Measurements from ENCODE around the gene APPL1.
"Not testable (repeated sequence)": the region's sequence is repeated elsewhere in the genome, so short reads cannot be mapped to it uniquely, and the experiment has no call there.

APPL1 gene

GRCh38 chr3:57274845-57275244 is 47.3 kb downstream of the APPL1 start:
- DNase-seq = no peak

DNA sequence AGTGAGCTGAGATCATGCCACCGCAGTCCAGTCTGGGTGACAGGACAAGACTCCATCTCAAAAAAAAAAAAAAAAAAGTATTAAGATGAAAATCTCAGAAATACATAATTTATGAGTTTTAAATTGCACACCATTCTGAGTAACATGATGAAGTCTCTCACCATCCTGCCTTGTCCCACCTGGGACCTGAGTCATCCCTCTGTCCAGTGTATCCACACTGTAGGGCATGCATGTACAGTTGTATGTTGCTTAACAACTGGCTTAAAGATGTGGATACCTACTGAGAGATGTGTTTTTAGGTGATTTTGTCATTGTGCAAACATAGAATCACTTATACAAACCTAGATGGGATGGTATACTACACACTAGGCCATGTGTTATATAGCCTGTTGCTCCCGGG is 47.9 kb downstream of the APPL1 start:
- no peak for DNase-seq

- no peak for DNase-seq
Measured at GRCh38 chr3:57278237-57278636, 50.7 kb downstream of the APPL1 start.

- no peak for DNase-seq
Measured at GRCh38 chr3:57279685-57280084, 52.2 kb downstream of the APPL1 start.

DNA sequence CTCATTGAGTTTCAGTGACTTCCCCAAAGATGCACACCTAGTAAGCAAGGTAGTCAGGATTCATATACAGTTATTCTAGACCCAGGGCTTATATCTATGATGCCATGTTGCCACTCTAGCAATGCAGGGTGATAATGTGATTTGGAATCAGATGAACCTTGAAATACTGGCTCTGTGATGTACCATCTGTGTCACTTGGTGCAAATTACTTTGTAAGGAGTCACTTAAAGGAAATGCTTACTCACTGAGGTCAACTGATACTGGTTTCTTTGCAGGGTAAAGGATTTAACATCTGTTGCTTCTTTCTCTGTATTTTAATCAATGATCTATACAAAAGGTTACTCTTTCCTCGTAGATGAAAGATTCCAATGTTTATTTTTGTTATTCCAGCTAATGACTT is 54.2 kb downstream of the APPL1 start:
- DNase-seq = no peak

DNA sequence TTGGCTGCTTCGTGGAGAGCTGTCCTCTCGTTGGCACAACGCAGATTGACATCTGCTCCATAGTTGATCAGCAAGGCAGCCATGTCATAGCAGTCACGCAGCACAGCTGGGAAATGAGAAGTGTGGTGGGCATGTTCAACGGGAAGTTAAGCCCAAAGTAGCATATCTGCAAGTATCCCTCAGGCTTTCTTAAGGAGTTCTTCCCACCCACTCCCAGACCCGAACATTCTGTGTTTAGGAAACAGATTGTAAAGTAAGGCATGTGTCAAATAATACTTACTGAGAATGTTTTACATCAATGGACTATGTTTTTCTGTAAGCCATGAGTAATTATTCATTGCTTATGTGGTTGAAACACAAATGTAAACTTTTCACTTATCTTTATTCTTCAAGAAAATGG is 55.8 kb downstream of the APPL1 start:
- DNase-seq = no peak

- no peak for DNase-seq
Measured at GRCh38 chr3:57287205-57287604, 59.7 kb downstream of the APPL1 start.

DNA sequence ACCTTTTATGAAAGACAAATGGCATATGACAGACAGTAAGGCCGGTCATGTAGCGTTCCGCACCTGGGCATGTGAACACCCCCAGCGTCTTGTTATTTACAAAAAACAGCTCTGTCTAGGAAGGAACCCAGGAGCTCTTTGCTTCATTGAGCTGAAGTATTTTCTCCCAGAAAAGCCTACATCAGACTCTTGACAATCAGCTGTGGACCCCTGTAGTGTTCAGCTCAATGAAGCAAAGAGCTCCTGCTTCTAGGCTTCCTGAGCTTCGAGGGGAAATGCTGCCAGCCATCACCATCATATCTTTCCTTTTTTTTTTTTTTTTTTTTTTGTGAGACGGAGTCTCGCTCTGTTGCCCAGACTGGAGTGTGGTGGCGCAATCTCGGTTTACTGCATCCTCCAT is 60.9 kb downstream of the APPL1 start:
- DNase-seq = no peak

GRCh38 chr3:57292159-57292896 is 64.8 kb downstream of the APPL1 start, which contains the start of gene ASB14:
ASB14 (minus strand) TSS chr3:57292685; CDS start chr3:57292033, 652 bp downstream.
- DNase-seq = no peak

DNA sequence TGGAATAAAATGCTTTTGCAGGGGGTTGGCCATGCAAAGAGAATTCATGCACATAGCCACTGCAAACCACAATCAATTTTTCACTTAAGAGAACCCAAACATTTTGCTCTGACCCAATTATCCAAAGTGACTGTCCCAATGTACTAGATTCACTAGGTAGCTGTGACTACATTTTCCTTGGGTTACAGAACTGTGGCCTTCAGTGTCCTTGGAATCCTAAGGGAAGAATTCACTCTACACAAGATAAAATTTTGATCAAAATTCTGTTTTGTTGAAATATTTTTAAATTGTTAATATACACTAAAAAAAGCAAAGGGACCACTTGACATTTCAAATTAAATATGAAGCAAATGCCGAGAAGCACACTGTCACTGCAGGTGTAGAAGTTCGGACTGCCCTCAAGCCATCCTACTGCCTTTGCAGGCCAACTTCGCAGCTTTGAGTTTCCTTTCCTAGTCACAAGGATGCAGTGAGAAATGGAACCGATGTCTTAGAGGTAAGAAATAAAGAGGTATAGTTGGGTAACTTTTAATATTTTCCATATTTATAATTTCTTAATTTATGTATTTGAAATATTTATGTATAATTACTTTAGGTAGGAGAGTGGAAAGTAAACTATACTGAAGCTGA is 65.5 kb downstream of the APPL1 start:
- no peak for DNase-seq

DNA sequence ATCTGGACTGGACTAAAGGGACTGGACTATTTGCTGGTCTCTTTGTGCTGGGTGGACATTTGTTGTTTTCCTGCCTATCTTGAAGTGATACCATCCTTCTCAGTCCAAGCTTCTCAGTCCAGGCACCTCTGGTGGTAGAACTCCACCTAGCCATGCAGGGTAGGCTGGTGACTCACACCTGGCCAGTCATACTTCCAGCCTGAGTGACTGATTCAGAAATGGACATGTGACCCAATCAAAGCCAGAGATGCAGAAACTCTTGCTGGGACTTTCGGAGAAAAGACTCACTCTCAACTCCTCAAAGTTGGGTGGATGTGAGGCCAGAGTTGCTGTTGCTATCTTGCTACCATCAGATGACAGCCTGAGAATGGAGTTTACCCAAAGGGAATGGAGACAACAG is 70.5 kb downstream of the APPL1 start:
- no peak for DNase-seq

GRCh38 chr3:57303520-57303919 is 76.0 kb downstream of the APPL1 start:
- DNase-seq = not testable (repeated sequence)

- DNase-seq = no peak
Measured at GRCh38 chr3:57309769-57310360, 82.3 kb downstream of the APPL1 start.

- DNase-seq = no peak
Measured at GRCh38 chr3:57314204-57314603, 86.7 kb downstream of the APPL1 start.
